CD4-positive, alpha-beta T cell treated with Interleukin-6 at 100 ng/mL for 8 hours (primary cell): ENCODE data around the gene OR4P4.

ENCODE experiments used
- DNase-seq: peaks from one replicate; pipeline ENCODE4 v3.0.0-alpha.2; 2020; ENCODE audit warnings: mixed read lengths, low spot score

OR4P4 gene

GRCh38 chr11:55634813-55635212 lies at the start of gene OR4P4:
Gene OR4P4, plus strand, starts transcription at chr11:55635113.
- no peak for DNase-seq

DNA sequence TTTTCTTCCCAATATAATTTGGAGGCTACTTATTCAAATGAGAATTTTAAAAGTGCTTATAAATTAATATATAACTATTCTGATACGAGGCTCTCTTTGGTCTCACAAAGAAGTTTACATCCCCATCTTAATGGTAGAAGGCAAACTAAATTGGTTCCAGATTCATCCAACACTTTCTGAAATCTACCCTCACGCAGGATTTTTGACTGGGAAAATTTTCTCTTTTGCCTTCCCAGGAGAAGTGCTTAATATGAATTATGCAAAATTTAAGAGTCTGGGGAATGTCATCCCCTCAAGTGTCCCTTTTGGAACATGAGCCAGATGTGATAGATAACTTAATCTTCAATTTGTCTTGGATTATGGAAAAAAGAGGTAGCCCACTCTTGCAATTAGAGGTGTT lies 27.4 kb upstream of the OR4P4 start, which contains the start of gene OR4C11:
Gene OR4C11 (minus strand): TSS at position 101 of the 400 bp plus-strand sequence. CDS start 3,272 bp downstream, outside the sequence.
- DNase-seq: no peak

- no peak for DNase-seq
Measured at GRCh38 chr11:55624531-55624930, 10.4 kb upstream of the OR4P4 start.

DNA sequence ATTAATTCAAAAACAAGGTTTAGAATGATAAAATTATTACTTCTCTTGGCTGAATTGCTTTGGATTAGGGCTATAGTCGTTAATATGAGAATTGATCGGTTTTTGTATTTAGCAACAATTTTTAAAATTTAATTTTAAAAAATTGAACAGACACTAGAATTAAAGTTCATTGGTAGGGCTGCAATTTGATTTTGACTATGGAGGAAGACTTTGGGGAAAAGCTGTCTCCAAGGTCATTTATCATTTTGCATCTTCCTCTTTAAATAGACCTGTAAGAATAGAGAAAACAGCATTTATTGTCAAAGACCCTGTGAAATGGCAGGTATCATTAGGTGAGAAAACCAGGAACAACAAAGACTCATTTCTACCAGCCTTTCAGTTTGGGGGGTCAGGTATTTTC lies 13.1 kb downstream of the OR4P4 start, which contains the start of gene OR4S2:
Gene OR4S2 (plus strand): TSS at position 301 of the 400 bp plus-strand sequence. CDS start 2,577 bp downstream, outside the sequence.
- DNase-seq: no peak

- DNase-seq: no peak
Measured at GRCh38 chr11:55652560-55652959, 17.6 kb downstream of the OR4P4 start.

DNA sequence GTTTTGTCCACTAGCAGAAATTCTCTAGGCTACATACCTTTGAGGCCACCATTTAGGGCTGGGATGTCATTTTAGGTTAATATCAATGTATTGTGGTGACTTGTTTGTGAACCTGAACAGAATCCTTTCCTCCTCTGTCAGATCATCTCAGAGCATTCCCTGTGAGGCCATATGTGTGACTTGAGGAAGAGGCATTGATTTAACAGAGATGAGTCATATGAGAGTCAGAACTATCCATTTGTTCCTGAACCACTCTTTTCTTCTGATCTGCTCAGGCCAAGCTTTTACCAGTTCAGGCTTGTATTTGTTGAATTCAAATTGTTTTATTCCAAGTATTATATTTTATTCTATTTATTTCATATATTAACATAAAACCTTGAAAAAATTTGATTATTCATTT lies 20.2 kb downstream of the OR4P4 start:
- no peak for DNase-seq

DNA sequence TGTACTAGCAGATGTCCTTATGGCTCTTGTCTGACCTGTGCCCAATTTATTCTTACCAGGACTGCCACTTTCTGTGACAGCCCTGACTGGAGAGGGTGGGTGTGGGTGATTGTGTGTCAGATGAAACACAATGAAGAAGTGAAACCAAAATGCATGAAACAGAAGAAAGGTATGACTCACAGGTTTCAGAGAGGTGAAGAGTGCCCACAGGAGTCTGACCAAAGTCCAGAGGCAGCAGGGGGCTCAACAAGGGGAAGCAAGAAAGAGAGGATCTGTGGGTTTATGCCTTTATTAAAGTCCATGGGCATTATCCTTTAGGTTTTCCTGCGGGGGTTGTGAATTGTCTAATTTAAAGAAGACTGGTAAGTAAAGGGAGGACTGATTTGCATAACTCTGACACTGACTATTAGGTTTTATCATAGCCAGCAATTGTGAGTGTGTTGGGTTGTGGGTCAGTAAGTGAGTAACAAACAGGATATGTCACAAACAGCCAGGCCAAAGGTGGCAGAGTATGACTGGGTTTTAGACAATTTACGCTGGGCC lies 23.2 kb downstream of the OR4P4 start:
- DNase-seq: no peak

DNA sequence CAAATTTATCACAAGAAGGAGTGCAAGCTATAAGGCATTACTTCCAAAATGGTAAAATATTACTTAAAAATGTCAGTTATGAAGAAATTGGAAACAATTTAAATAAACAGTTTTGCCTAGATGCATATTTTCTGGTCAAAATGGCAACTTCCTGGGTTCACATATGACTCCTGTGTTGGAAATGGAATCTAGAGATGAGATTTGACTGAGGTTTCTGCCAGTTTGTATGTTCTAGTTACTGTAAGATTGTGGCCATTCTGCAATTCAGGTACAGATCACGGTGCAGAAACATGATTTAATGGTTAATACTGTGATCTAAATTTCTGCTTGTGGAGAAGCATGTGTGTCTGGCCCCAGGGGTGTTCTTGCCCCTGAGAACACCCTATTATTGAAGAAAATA lies 23.7 kb downstream of the OR4P4 start:
- DNase-seq: no peak

GRCh38 chr11:55661901-55662300 lies 27.0 kb downstream of the OR4P4 start, which contains the start of gene OR4C6:
Gene OR4C6, plus strand, starts transcription at chr11:55662201. Its CDS starts 2,966 bp downstream, at chr11:55665167.
- DNase-seq: no peak

DNA sequence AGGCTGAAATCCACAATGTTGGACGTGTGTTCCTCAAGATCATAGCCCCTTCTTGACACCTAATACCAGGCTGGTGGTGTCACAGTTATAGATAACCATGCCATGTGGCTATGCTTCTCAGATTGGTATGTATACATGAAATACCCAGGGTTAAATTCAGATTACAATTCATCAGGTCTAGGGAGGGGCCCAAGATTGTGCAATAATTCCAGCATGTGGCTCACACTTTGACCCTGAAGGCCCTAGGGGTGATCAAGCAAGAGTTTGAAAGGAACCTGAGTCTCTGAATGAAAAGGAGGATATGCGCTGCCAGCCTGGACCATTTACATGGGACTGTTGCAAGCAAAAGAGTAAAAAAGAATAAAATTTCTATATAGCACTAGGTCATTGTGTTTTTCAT lies 34.5 kb downstream of the OR4P4 start:
- DNase-seq: no peak

DNA sequence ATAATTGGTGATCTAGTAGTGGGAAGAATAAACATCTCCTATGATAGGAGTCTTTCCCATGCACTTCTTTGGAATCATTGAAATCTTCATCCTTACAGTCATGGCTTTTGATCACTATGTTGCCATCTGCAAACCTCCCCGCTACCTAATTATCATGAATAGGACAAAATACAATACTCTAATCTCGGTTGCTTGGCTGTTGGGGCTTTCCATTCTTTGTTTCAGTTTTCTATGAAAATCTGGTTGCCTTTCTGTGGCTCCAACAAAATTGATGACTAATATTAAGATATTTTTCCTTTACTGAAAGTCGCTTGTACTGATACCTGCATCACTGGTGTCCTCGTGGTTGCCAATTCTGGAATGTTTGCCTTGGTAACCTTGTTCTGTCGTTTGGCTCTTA lies 38.9 kb downstream of the OR4P4 start:
- no peak for DNase-seq
